ENCODE data around the gene ZNF775. TPM values are rescaled to one million over a fixed set of nuclear protein-coding genes. Genes with fewer than 3 reads are reported as not detected.

Gene ZNF775
- total and polyA plus RNA-seq, 2 of the 13 experiments (the other 11 are each of a cell fraction or from before 2014, with no cell fraction given) = 3.1 to 3.2 TPM

DNA sequence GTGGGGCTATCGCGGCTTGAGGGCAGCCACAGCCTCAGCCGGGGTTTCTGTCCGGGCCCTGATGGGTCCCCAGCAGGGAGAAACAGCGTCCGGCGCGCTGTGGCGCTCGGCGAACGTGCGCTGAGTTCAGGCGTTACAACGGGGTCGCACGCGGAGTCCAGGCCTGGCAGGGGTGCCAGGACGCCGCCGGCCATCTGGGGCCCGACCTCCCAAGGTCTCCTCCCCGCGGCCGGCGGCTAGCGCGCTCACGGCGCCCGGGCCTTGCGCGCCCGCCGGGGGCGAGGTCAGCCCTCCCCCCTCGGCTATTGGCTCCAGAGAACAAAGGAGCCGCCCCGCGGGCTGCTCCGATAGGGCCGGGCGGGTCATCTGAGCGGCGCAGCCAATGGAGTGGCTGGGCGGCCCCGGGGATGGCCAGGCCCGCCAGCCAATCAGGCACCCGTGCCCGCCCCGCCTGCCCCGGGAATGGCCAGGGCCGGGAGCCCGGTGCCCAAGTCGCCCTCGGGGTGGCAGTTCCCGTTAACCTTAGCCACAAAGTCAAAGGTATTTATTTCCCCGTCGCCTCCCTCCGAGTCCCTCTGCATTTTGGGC lies at the start of gene ZNF775 (continued):
- TF ChIP-seq KDM1A (CRISPR knock-in tag; IDR thresholded peaks at IDR 0.05) = no peak
- TF ChIP-seq ZNF850 (CRISPR knock-in tag; conservative IDR thresholded peaks at IDR 0.05) = no peak
- TF ChIP-seq, protein P1, sequence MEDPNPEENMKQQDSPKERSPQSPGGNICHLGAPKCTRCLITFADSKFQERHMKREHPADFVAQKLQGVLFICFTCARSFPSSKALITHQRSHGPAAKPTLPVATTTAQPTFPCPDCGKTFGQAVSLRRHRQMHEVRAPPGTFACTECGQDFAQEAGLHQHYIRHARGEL (CRISPR knock-in tag; IDR thresholded peaks at IDR 0.05) = no peak
- TF ChIP-seq, protein P2, sequence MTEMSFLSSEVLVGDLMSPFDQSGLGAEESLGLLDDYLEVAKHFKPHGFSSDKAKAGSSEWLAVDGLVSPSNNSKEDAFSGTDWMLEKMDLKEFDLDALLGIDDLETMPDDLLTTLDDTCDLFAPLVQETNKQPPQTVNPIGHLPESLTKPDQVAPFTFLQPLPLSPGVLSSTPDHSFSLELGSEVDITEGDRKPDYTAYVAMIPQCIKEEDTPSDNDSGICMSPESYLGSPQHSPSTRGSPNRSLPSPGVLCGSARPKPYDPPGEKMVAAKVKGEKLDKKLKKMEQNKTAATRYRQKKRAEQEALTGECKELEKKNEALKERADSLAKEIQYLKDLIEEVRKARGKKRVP (CRISPR knock-in tag; IDR thresholded peaks at IDR 0.05) = no peak
- TF ChIP-seq, protein P3, sequence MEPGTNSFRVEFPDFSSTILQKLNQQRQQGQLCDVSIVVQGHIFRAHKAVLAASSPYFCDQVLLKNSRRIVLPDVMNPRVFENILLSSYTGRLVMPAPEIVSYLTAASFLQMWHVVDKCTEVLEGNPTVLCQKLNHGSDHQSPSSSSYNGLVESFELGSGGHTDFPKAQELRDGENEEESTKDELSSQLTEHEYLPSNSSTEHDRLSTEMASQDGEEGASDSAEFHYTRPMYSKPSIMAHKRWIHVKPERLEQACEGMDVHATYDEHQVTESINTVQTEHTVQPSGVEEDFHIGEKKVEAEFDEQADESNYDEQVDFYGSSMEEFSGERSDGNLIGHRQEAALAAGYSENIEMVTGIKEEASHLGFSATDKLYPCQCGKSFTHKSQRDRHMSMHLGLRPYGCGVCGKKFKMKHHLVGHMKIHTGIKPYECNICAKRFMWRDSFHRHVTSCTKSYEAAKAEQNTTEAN (CRISPR knock-in tag; conservative IDR thresholded peaks at IDR 0.05) = 0 out of 2 replicates have a peak, but pooled peaks have one; percentile 37
- TF ChIP-seq ZNF724P (CRISPR knock-in tag; IDR thresholded peaks at IDR 0.05; ENCODE audit: borderline replicate concordance) = peak; percentile 25; the same call in 1 of the 2 replicates
- TF ChIP-seq ZSCAN21 (CRISPR knock-in tag; IDR thresholded peaks at IDR 0.05; ENCODE audit: borderline replicate concordance) = no peak
- TF ChIP-seq RELA (CRISPR knock-in tag; IDR thresholded peaks at IDR 0.05) = no peak
- peak; percentile 78 for TF ChIP-seq POLR2AphosphoS5 (IDR thresholded peaks at IDR 0.05; ENCODE audit: low read depth, low read length)
- TF ChIP-seq SCMH1 (CRISPR knock-in tag; IDR thresholded peaks at IDR 0.05; ENCODE audit: borderline replicate concordance) = no peak
- TF ChIP-seq ZMYM3 (CRISPR knock-in tag; IDR thresholded peaks at IDR 0.05) = no peak; the same call in 1 of the 2 replicates
- TF ChIP-seq ZNF367 (CRISPR knock-in tag; IDR thresholded peaks at IDR 0.05; ENCODE audit: borderline replicate concordance) = no peak
- TF ChIP-seq ZMAT3 (CRISPR knock-in tag; conservative IDR thresholded peaks at IDR 0.05) = no peak
- TF ChIP-seq ESRRA (CRISPR knock-in tag; IDR thresholded peaks at IDR 0.05; ENCODE audit: low read depth) = peak; percentile 47; the same call in 1 of the 2 replicates
- TF ChIP-seq HOXA3 (CRISPR knock-in tag; IDR thresholded peaks at IDR 0.05) = peak; percentile 46; the same call in 1 of the 2 replicates
- TF ChIP-seq ZNF33A (CRISPR knock-in tag; IDR thresholded peaks at IDR 0.05; ENCODE audit: borderline replicate concordance) = 0 out of 2 replicates have a peak, but pooled peaks have one; percentile 9
- TF ChIP-seq ZNF567 (CRISPR knock-in tag; IDR thresholded peaks at IDR 0.05; ENCODE audit: borderline replicate concordance) = 0 out of 2 replicates have a peak, but pooled peaks have one; percentile 52
- TF ChIP-seq ZNF883 (CRISPR knock-in tag; IDR thresholded peaks at IDR 0.05; ENCODE audit: not compliant biosample characterization) = no peak
- TF ChIP-seq CBX1 (IDR thresholded peaks at IDR 0.05; ENCODE audit: low read depth) = no peak
- TF ChIP-seq MYNN (CRISPR knock-in tag; IDR thresholded peaks at IDR 0.05; ENCODE audit: low read depth) = no peak
- no peak for TF ChIP-seq ZNF607 (CRISPR knock-in tag; IDR thresholded peaks at IDR 0.05; ENCODE audit: borderline replicate concordance)
- no peak for TF ChIP-seq NCOA1 (CRISPR knock-in tag; IDR thresholded peaks at IDR 0.05)
- no peak for TF ChIP-seq KLF15 (CRISPR knock-in tag; IDR thresholded peaks at IDR 0.05; ENCODE audit: borderline replicate concordance)
- TF ChIP-seq ZKSCAN8 (CRISPR knock-in tag; IDR thresholded peaks at IDR 0.05; ENCODE audit: borderline replicate concordance) = no peak
- TF ChIP-seq, protein P4, sequence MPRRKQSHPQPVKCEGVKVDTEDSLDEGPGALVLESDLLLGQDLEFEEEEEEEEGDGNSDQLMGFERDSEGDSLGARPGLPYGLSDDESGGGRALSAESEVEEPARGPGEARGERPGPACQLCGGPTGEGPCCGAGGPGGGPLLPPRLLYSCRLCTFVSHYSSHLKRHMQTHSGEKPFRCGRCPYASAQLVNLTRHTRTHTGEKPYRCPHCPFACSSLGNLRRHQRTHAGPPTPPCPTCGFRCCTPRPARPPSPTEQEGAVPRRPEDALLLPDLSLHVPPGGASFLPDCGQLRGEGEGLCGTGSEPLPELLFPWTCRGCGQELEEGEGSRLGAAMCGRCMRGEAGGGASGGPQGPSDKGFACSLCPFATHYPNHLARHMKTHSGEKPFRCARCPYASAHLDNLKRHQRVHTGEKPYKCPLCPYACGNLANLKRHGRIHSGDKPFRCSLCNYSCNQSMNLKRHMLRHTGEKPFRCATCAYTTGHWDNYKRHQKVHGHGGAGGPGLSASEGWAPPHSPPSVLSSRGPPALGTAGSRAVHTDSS (CRISPR knock-in tag; conservative IDR thresholded peaks at IDR 0.05) = no peak
- no peak for TF ChIP-seq CCAR2 (optimal IDR thresholded peaks at IDR 0.05; ENCODE audit: low read depth, low read length)
- TF ChIP-seq ZBTB1 (CRISPR knock-in tag; IDR thresholded peaks at IDR 0.05; ENCODE audit: borderline replicate concordance) = no peak
- TF ChIP-seq ZNF382 (CRISPR knock-in tag; IDR thresholded peaks at IDR 0.05; ENCODE audit: borderline replicate concordance) = no peak
